HAP-1 (cell line): ENCODE measurements around the gene RGS6.

Experiments used
- DNase-seq, 2 experiments: peaks; one replicate each; pipeline ENCODE4 v3.0.0-alpha.2; 2016 to 2020; ENCODE audit warnings: low spot score in 2 of 2
- H3K27me3 ChIP-seq: fragments of 250-450 bp; sonication (Bioruptor Pico); 2 replicates; pipeline ENCODE4 v1.5.1; 2020; ENCODE audit warnings: low read depth, mild to moderate bottlenecking, moderate library complexity
- H3K36me3 ChIP-seq: fragments of 250-450 bp; sonication (Bioruptor Pico); replicated peaks from 2 replicates; pipeline ENCODE4 v1.5.1; 2020; ENCODE audit warnings: mild to moderate bottlenecking
- H3K4me1 ChIP-seq: fragments of 250-450 bp; sonication (Bioruptor Pico); 2 replicates; pipeline ENCODE4 v1.5.1; 2020; ENCODE audit warnings: mild to moderate bottlenecking
- H3K4me3 ChIP-seq: fragments of 250-450 bp; sonication (Bioruptor Pico); 2 replicates; pipeline ENCODE4 v1.5.1; 2020; ENCODE audit warnings: mild to moderate bottlenecking, moderate library complexity
- H3K9me3 ChIP-seq: fragments of 250-450 bp; sonication (Bioruptor Pico); 2 replicates; pipeline ENCODE4 v1.5.1; 2020; ENCODE audit warnings: mild to moderate bottlenecking, moderate library complexity
- in situ Hi-C: fragments of 300-500 bp; cut with MboI; formaldehyde crosslinking; loops from 3 replicates; pipeline ENCODE4 v1.14.3; 2020; ENCODE audit warnings: low sequenced_read_pairs, inconsistent platforms, mixed read lengths

Gene RGS6

GRCh38 chr14:71960494-71961353, 28.5 kb downstream of the RGS6 start:
- in situ Hi-C loops, result no loop called here
- no peaks in the 10 kb centered on the region for H3K36me3 ChIP-seq
- H3K27me3 ChIP-seq, result no peaks in the 10 kb centered on the region

GRCh38 chr14:71961972-71962371, 29.7 kb downstream of the RGS6 start:
- H3K4me3 ChIP-seq, result no peak overlapping the region
- no peak for DNase-seq
- no peaks in the 10 kb centered on the region for H3K36me3 ChIP-seq
- H3K27me3 ChIP-seq, result no peaks in the 10 kb centered on the region
- no peaks in the 10 kb centered on the region for H3K9me3 ChIP-seq
- H3K4me1 ChIP-seq, result no peaks in the 10 kb centered on the region
- in situ Hi-C loops, result no loop called here

More at GRCh38 chr14:71960494-71961353, 28.5 kb downstream of the RGS6 start:
- DNase-seq, result no peak
- H3K4me3 ChIP-seq, result no peak overlapping the region
- no peaks in the 10 kb centered on the region for H3K4me1 ChIP-seq
- no peaks in the 10 kb centered on the region for H3K9me3 ChIP-seq

GRCh38 chr14:71964716-71965115, 32.5 kb downstream of the RGS6 start:
- H3K4me1 ChIP-seq, result no peaks in the 10 kb centered on the region
- H3K4me3 ChIP-seq, result no peak overlapping the region
- H3K9me3 ChIP-seq, result no peaks in the 10 kb centered on the region
- DNase-seq, result no peak
- no peaks in the 10 kb centered on the region for H3K27me3 ChIP-seq
- H3K36me3 ChIP-seq, result no peaks in the 10 kb centered on the region
- in situ Hi-C loops, result no loop called here

- no peak for DNase-seq
- H3K4me3 ChIP-seq, result no peak overlapping the region
- H3K9me3 ChIP-seq, result no peaks in the 10 kb centered on the region
- no peaks in the 10 kb centered on the region for H3K36me3 ChIP-seq
- H3K4me1 ChIP-seq, result no peaks in the 10 kb centered on the region
- in situ Hi-C loops, result no loop called here
- no peaks in the 10 kb centered on the region for H3K27me3 ChIP-seq
These were observed 34.3 kb downstream of the RGS6 start for GRCh38 chr14:71966528-71966927.

GRCh38 chr14:71967704-71968103, 35.5 kb downstream of the RGS6 start:
- in situ Hi-C loops, result no loop called here
- H3K4me1 ChIP-seq, result no peaks in the 10 kb centered on the region

GRCh38 chr14:71970272-71970671, 38.0 kb downstream of the RGS6 start:
- Histone ChIP-seq H3K4me3 (no peak overlapping the region), H3K4me1 (no peaks in the 10 kb centered on the region), H3K27me3 (no peaks in the 10 kb centered on the region), H3K9me3 (no peaks in the 10 kb centered on the region), H3K36me3 (no peaks in the 10 kb centered on the region)
- no peak for DNase-seq
- in situ Hi-C loops, result no loop called here

More at GRCh38 chr14:71967704-71968103, 35.5 kb downstream of the RGS6 start:
- Histone ChIP-seq H3K27me3 (no peaks in the 10 kb centered on the region), H3K4me3 (no peak overlapping the region), H3K36me3 (no peaks in the 10 kb centered on the region), H3K9me3 (no peaks in the 10 kb centered on the region)
- DNase-seq, result no peak

GRCh38 chr14:71985538-71986189, 53.4 kb downstream of the RGS6 start:
- no peak for DNase-seq
- no peaks in the 10 kb centered on the region for H3K27me3 ChIP-seq
- no peaks in the 10 kb centered on the region for H3K4me1 ChIP-seq
- H3K4me3 ChIP-seq, result no peak overlapping the region
- no peaks in the 10 kb centered on the region for H3K36me3 ChIP-seq
- in situ Hi-C loops, result no loop called here
- no peaks in the 10 kb centered on the region for H3K9me3 ChIP-seq

- no peaks in the 10 kb centered on the region for H3K36me3 ChIP-seq
- H3K4me3 ChIP-seq, result no peak overlapping the region
- no peak for DNase-seq
- no peaks in the 10 kb centered on the region for H3K4me1 ChIP-seq
- in situ Hi-C loops, result no loop called here
- no peaks in the 10 kb centered on the region for H3K27me3 ChIP-seq
- no peaks in the 10 kb centered on the region for H3K9me3 ChIP-seq
These were observed 56.2 kb downstream of the RGS6 start for GRCh38 chr14:71988476-71988875.

- Histone ChIP-seq H3K9me3 (no peaks in the 10 kb centered on the region), H3K4me3 (no peak overlapping the region), H3K4me1 (no peaks in the 10 kb centered on the region), H3K27me3 (no peaks in the 10 kb centered on the region), H3K36me3 (no peaks in the 10 kb centered on the region)
- in situ Hi-C loops, result no loop called here
- no peak for DNase-seq
These were observed 56.7 kb downstream of the RGS6 start for GRCh38 chr14:71988939-71989338.

GRCh38 chr14:71994416-71994815, 62.2 kb downstream of the RGS6 start:
- no peak for DNase-seq
- Histone ChIP-seq H3K36me3 (no peaks in the 10 kb centered on the region), H3K9me3 (no peaks in the 10 kb centered on the region), H3K4me3 (no peak overlapping the region), H3K4me1 (no peaks in the 10 kb centered on the region), H3K27me3 (no peaks in the 10 kb centered on the region)
- in situ Hi-C loops, result no loop called here

GRCh38 chr14:71995741-71996140, 63.5 kb downstream of the RGS6 start:
- Histone ChIP-seq H3K36me3 (no peaks in the 10 kb centered on the region), H3K27me3 (no peaks in the 10 kb centered on the region), H3K4me3 (no peak overlapping the region), H3K4me1 (no peaks in the 10 kb centered on the region), H3K9me3 (no peaks in the 10 kb centered on the region)
- no peak for DNase-seq
- in situ Hi-C loops, result no loop called here

- Histone ChIP-seq H3K27me3 (no peaks in the 10 kb centered on the region), H3K9me3 (no peaks in the 10 kb centered on the region), H3K4me3 (no peak overlapping the region), H3K4me1 (no peaks in the 10 kb centered on the region), H3K36me3 (no peaks in the 10 kb centered on the region)
- DNase-seq, result no peak
- in situ Hi-C loops, result no loop called here
These were observed 64.4 kb downstream of the RGS6 start for GRCh38 chr14:71996610-71997009.

GRCh38 chr14:72000907-72001306, 68.7 kb downstream of the RGS6 start:
- in situ Hi-C loops, result no loop called here
- Histone ChIP-seq H3K36me3 (no peaks in the 10 kb centered on the region), H3K4me3 (no peak overlapping the region), H3K27me3 (no peaks in the 10 kb centered on the region), H3K9me3 (no peaks in the 10 kb centered on the region), H3K4me1 (no peaks in the 10 kb centered on the region)
- no peak for DNase-seq

- in situ Hi-C loops, result no loop called here
- no peaks in the 10 kb centered on the region for H3K27me3 ChIP-seq
These were observed 70.5 kb downstream of the RGS6 start for GRCh38 chr14:72002731-72003130.

More at GRCh38 chr14:72002731-72003130, 70.5 kb downstream of the RGS6 start:
- no peaks in the 10 kb centered on the region for H3K4me1 ChIP-seq
- no peak for DNase-seq
- H3K36me3 ChIP-seq, result no peaks in the 10 kb centered on the region
- H3K9me3 ChIP-seq, result no peaks in the 10 kb centered on the region
- H3K4me3 ChIP-seq, result no peak overlapping the region
